HG03108 (cell line): ENCODE data around the gene NME7.
"Not testable (repeated sequence)": the region's sequence is repeated elsewhere in the genome, so short reads cannot be mapped to it uniquely, and the experiment has no call there.

Source experiments
- ATAC-seq: cut with Tn5 transposase; IDR thresholded peaks from one replicate; pipeline ENCODE4 v1.9.1; 2021; ENCODE audit warnings: moderate library complexity; ENCODE audit not compliant: unreplicated experiment

Gene NME7

GRCh38 chr1:169240449-169241232 lies 127.0 kb downstream of the NME7 start:
- no peak for ATAC-seq

DNA sequence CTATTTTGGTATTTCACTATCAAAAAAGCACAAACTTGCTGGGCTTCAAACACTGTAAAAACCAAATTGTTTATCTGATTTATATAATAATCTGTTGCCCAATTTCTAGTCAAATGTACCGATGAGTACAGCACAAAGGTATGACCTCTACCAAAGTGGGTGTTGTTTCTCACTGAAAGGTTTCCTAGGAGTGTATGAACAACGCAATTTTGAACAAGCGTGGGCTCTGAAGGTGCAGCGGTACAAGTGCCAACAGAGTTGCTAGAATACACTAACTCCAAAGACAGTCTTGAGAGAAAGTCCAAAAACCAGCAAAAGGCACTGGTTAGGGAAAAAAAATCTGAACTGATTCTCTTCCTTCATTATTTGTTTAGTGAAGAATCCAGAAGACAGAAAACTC lies 130.7 kb downstream of the NME7 start:
- no peak for ATAC-seq

DNA sequence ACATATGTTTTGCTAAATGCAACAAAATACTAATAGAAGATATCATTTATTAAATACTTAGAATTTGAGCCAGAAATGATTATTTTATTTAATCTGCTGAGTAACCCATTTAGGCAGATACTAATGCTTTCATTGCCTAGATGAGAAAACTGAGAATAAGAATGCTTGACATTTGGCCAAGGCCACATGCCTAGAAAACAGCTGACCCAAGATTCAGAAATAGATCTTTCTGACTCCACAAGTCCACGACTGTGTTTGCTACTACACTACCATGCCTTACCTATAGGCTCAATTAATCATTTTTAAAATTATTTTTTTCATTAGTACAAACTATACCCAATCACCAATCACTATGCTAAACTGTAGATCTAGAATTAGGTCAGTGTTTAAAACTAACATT lies 131.5 kb downstream of the NME7 start:
- ATAC-seq: no peak

DNA sequence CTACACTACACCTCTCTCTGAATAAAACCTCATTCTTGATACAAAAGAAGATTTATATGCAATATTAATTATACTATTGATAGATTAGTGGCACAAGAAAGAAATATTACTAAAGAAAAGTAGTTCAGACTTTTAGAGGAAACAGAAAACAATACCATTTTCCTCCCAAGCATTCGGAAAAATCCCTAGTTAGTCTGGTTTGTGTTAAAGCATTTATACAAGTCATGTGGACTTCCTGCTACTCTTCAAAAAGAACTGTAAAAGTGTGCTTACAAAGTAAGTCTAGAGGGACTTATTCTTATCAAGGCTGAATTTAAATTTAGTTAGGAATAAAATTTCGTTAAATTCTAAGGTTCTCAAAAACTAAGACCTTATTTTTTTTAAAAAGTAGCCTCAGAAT lies 132.0 kb downstream of the NME7 start:
- no peak for ATAC-seq

- ATAC-seq: no peak
These were observed 132.8 kb downstream of the NME7 start for GRCh38 chr1:169234780-169235179.

- ATAC-seq: no peak
These were observed 150.0 kb downstream of the NME7 start for GRCh38 chr1:169217636-169218035.

DNA sequence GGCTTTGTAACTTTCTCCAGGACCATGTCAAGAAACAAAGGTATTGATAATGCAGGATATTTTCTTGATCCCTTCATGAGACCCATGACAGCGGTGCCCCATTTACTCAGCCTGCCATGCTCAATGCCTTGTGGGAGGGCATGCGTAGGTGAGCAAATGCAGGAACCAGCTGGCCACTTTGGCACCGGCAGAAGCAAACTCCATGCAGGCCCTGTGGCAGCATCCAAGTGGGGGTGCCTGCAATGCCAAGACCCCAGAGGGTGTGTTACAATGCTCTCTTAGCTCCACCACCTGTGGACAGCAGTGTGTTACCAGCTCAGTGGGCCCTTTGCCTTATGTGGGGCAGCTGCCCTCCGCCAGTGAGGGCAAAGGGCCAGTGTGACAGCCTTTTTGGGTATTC lies 153.0 kb downstream of the NME7 start:
- ATAC-seq: no peak

GRCh38 chr1:169212088-169212487 lies 155.5 kb downstream of the NME7 start:
- no peak for ATAC-seq

GRCh38 chr1:169207797-169208520 lies 159.6 kb downstream of the NME7 start:
- ATAC-seq: no peak

DNA sequence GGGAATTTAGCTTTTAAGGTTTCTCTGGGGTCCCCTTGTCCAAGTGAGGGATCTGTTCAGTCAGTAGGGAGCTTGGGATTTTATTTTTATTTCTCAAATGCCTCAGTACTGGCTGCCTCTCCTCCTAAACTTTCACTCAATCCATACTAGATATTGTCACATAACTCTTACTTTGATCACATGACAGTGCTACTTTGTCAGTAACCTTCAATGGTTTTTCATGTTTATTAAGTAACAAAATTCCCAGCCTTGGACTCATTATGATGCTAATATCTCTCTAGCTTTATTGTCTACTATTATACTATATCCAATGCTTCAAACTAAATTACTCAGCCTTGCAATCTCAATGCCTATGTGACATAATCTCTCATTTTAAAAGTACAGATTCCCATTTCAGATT lies 163.4 kb downstream of the NME7 start:
- ATAC-seq: no peak

DNA sequence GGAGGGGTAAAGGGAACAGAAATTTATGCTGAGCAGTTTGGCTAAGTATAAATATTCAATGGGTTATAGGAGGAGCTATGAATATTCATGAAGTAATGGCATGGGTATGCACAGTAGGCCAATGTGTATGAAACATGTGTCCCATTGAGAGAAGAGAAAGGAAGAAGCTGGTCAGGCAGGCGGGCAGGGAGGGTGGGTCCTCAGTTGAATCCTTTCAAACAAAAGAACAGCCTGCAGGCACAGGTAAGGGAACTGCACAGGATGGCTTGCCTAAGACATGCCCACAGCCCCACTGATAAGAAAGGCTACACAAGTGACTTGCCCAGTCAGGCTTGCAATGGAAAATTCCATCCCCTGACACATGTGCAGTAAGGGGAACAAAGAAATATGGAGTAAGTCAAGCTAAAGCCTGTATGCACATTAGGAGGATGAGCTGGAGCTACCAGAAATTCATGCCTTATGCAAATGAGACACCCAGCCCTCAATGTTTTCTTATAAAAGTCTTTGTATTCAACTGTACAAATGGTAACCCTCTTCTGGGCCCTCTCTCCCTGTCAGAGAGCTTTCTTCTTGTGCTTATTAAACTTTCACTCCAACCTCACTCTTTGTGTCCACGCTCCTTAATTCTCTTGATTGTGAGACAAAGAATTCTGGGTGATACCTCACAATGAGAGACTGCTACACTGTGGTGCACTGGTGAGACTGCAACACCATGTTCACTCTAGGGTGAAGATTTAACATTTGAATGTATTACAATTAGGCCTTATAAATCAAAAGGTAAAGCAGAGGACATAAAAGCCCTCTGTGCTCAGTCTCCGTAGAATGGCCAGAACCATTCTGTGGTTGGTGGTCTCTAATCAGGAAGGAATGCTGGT lies 164.6 kb downstream of the NME7 start:
- ATAC-seq: no peak

DNA sequence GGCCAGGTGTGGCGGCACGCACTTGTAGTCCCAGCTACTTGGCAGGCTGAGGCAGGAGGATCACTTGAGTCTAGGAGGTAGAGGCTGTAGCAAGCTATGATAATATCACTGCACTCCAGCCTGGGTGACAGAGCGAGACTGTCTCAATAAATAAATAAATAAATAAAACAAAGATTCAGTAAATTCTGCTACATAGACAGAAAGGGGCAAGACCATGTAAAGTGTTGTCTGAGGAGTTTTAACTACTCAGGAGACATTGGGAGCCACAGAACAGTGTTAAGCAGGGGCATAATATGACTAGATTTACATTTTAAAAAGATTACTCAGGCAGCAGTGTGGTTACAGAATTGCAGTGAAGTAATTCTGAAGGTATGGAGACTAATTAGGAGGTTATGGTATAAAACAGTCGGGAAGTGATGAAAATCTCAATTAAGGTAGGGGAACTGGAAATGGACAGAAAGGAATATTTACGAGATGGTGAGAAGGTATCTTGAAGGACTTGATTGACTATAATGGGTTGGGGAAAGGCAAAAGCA lies 166.4 kb downstream of the NME7 start:
- ATAC-seq: no peak

DNA sequence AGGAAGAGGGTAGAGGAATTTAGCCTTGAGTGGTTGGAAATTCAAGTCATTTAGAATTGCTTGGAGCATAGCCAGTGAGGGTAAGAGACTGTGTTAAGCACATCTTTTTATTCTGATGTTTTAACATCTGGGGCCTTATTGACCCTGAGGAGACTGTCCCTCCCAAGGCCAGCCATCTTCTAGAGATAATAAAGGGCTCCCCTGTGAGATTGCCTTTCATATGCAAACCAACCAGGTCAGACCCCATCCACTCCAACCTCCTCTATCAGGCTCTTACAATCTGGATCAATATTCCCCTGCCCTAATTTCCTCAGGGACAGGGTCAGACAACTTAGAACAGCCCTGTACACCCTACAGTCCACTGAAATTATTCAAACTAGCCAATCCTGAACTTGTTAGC lies 167.3 kb downstream of the NME7 start:
- ATAC-seq: no peak

DNA sequence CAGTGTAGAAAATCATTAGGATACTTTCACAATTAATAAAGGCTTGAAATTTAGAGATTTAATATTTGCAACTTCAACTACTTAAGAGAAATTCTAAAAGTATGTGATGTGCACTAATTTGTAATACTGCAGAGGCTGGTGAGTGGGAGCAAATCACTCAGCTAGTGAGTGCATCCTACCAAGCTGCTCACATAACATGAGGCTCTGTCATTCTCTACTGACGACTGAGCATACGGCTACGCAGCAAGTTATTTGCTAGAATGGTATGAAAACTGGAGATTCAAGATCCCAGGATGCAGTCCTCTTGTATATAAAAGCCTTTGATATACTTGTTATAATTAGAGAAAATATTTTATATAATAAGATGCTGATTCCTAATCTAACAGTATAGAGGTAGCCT lies 171.0 kb downstream of the NME7 start:
- ATAC-seq: no peak

- ATAC-seq: no peak
These were observed 171.4 kb downstream of the NME7 start for GRCh38 chr1:169196161-169196560.

DNA sequence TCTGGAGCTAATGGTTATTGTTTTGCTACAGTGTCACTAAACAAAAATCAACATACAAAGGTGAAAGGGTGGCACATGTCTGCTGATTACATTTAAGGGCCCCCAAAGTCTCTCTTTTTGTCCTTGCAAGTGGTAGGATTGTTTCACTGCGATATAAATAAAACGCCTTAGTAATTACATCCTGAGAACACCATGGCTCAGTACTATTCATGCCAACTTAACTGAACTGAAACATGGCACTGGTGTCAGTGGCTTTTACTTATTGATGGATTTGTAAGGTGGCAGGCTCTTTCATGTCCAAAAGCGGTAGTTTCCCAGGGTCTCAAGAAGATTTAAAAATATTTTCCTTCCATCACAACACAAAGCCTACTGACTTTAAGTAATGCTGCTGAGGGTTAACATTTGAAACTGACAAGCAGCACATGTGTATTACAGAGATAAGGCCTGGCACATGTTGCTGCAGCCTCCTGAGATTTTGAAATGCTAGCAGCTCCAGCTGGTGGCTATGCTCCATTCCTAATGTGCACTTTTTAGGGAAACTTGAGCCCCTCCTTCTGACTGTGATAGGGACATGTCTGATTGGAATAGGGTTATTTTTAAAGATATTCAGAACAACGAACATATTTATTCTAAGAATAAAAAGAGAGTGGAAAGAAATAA lies 174.3 kb downstream of the NME7 start:
- no peak for ATAC-seq

DNA sequence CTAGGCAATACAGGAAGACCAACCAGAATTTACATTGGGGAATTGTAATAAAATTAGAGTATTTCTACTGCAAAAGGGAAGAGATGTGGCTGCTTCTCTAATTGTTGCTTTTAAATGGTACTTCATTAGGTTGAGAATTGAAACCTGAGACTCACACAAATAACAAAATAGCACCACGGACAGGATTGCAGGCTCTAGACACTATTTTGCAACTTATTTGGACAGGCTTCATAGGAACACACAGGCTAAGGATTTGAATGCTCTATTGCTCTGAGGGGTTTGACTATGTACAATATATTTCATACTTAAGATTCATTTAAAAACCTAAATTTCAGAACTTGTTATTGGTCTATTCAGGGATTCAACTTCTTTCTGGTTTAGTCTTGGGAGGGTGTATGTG lies 181.5 kb downstream of the NME7 start:
- no peak for ATAC-seq

DNA sequence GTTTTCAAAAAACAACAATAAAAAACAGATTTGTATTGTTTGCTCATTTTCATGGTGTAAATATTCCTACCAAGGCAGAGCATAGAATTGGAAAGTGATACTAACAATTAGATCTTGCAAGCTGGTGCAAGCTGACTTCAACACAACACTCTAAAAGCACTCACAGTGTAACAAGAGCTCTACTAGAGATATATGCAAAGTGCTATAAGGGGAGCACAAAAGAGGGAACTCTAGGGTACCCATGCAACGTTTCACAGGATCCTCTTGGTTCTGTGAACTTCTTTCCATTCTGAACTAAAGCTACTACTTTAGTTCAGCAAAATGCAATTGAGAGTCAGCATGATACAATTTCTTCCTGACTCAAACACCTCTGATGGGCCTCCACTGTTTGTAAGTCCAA lies 182.8 kb downstream of the NME7 start:
- ATAC-seq: no peak

GRCh38 chr1:169180174-169180573 lies 187.4 kb downstream of the NME7 start:
- no peak for ATAC-seq

GRCh38 chr1:169179431-169179830 lies 188.2 kb downstream of the NME7 start:
- not testable (repeated sequence) for ATAC-seq

GRCh38 chr1:169175461-169175860 lies 192.1 kb downstream of the NME7 start:
- ATAC-seq: no peak
